ENCODE data around the gene MYPOP. TPM values are rescaled to one million over a fixed set of nuclear protein-coding genes. Genes with fewer than 3 reads are reported as not detected.

The MYPOP gene
- total RNA-seq, 1 experiment from 2014 or later = 10.8 TPM

DNA sequence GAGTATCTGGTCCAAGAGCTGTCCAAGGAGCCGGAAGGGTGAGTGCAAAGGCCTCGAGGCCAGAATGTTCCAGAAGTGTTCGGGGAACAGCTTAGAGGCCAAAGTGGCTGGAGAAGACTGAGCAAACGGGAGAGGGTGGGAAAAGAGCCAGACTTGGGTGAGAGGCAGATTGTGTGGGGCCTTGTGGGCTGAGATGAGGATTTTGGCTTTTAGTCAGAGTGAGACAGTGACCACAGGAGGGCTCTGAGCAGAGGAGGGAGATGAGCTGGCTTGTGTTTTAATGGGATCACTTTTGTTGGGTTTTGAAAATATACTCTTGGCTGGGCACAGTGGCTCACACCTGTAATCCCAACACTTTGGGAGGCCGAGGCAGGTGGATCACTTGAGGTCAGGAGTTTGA, 6.5 kb upstream of the MYPOP start:
- Histone ChIP-seq H4K20me1 (ENCODE audit: insufficient read depth) (no peaks in the 10 kb centered on the region), H3K9me3 (ENCODE audit: control insufficient read depth in 1 of 2, insufficient read depth in 1 of 2, low read depth in 1 of 2, low read length in 2 of 2) (no peaks in the 10 kb centered on the region), H3K27me3 (ENCODE audit: insufficient read depth, low read length) (no peaks in the 10 kb centered on the region), H2AFZ (ENCODE audit: low read depth, low read length, poor library complexity, severe bottlenecking) (no peak overlapping the region), H3K4me2 (ENCODE audit: low read length) (no peak overlapping the region), H3K4me1 (ENCODE audit: control insufficient read depth in 1 of 2, insufficient read depth in 2 of 2, low read length in 2 of 2) (peaks cover 0 to 7% of the 10 kb centered on the region in 2 experiments; a peak in 1 of 4 replicates), H3K9me2 (ENCODE audit: insufficient read depth) (no peaks in the 10 kb centered on the region), H3K27ac (ENCODE audit: low read depth, low read length) (no peak overlapping the region), H3K4me3 (replicated peaks in 1 of 2; ENCODE audit: low read depth in 1 of 2, low read length in 2 of 2) (no peak overlapping the region), H3K9ac (ENCODE audit: low read length) (no peak overlapping the region), H3K36me3 (ENCODE audit: control insufficient read depth in 1 of 2, insufficient read depth in 2 of 2, low read length in 2 of 2) (no peaks in the 10 kb centered on the region), H3K79me2 (ENCODE audit: insufficient read depth, low read length) (no peaks in the 10 kb centered on the region)
- DNase-seq (ENCODE audit: low read depth, low spot score) = no peak
- no peak for ATAC-seq
- ChIA-PET POLR2A (no interaction called here), CTCF (interaction anchor here (1.0 kb wide), 1 partner anchor 44 kb away, joined by 3 read pairs; the partner anchor contains the start of gene FOXA3), RAD21 (ENCODE audit: low non-redundant PET in 1 of 2, low total read pairs in 2 of 2, uncharacterized antibody in 2 of 2, unreplicated experiment in 2 of 2) (no interaction called here)
- BruUV-seq (replicated peaks) = no TSS peak
- TF ChIP-seq POLR2A (IDR thresholded peaks at IDR 0.05; ENCODE audit: borderline replicate concordance, extremely low read depth, insufficient read depth, insufficient read length) = no peak
- TF ChIP-seq MAX (IDR thresholded peaks at IDR 0.05) = no peak
- TF ChIP-seq EZH2phosphoT487 (IDR thresholded peaks at IDR 0.05; ENCODE audit: borderline replicate concordance) = no peak
- no peak for TF ChIP-seq YY1 (IDR thresholded peaks at IDR 0.05; ENCODE audit: extremely low read depth, insufficient replicate concordance, low read depth, low read length)
- no peak for TF ChIP-seq ZNF274 (IDR thresholded peaks at IDR 0.05; ENCODE audit: low read depth, low read length)
- TF ChIP-seq REST (IDR thresholded peaks at IDR 0.05; ENCODE audit: low read depth) = no peak
- TF ChIP-seq ZFX (IDR thresholded peaks at IDR 0.05) = no peak
- TF ChIP-seq EGR1 (IDR thresholded peaks at IDR 0.05; ENCODE audit: low read depth) = no peak
- TF ChIP-seq, protein P1, sequence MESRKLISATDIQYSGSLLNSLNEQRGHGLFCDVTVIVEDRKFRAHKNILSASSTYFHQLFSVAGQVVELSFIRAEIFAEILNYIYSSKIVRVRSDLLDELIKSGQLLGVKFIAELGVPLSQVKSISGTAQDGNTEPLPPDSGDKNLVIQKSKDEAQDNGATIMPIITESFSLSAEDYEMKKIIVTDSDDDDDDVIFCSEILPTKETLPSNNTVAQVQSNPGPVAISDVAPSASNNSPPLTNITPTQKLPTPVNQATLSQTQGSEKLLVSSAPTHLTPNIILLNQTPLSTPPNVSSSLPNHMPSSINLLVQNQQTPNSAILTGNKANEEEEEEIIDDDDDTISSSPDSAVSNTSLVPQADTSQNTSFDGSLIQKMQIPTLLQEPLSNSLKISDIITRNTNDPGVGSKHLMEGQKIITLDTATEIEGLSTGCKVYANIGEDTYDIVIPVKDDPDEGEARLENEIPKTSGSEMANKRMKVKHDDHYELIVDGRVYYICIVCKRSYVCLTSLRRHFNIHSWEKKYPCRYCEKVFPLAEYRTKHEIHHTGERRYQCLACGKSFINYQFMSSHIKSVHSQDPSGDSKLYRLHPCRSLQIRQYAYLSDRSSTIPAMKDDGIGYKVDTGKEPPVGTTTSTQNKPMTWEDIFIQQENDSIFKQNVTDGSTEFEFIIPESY (IDR thresholded peaks at IDR 0.05; ENCODE audit: extremely low read depth, insufficient replicate concordance, low read length) = no peak
- no peak for TF ChIP-seq FOSL1 (IDR thresholded peaks at IDR 0.05; ENCODE audit: low read depth)
- TF ChIP-seq CEBPB (IDR thresholded peaks at IDR 0.05; ENCODE audit: low read depth) = no peak
- TF ChIP-seq SRF (IDR thresholded peaks at IDR 0.05; ENCODE audit: low read depth) = no peak
- no peak for TF ChIP-seq EZH2 (IDR thresholded peaks at IDR 0.05)
- no peak for TF ChIP-seq SP1 (IDR thresholded peaks at IDR 0.05; ENCODE audit: low read depth)
- TF ChIP-seq SIN3A (IDR thresholded peaks at IDR 0.05; ENCODE audit: low read depth) = no peak
- TF ChIP-seq CBX3 (IDR thresholded peaks at IDR 0.05; ENCODE audit: low read depth) = no peak
- intact Hi-C loops (cut with micrococcal nuclease) = no loop called here
